HL-60 (cell line): ENCODE data around the gene PTPRF.

Source experiments
- DNase-seq, 2 experiments: peaks; one replicate each; pipeline ENCODE4 v3.0.0-alpha.2; 2010 to 2020; ENCODE audit warnings: low read depth in 1 of 2, low spot score in 1 of 2
- H3K27ac ChIP-seq: fragments of 250-450 bp; sonication (Bioruptor Pico); replicated peaks from 2 replicates; pipeline ENCODE4 v1.5.1; 2020; ENCODE audit warnings: mild to moderate bottlenecking, moderate library complexity
- H3K27me3 ChIP-seq: fragments of 250-450 bp; sonication (Bioruptor Pico); 2 replicates; pipeline ENCODE4 v1.5.1; 2021; ENCODE audit warnings: mild to moderate bottlenecking, moderate library complexity; ENCODE audit not compliant: insufficient read depth, poor library complexity, severe bottlenecking
- H3K4me3 ChIP-seq: replicated peaks from 2 replicates; pipeline ENCODE4 v1.5.1; 2011; ENCODE audit warnings: mild to moderate bottlenecking, control low read depth, low read length; ENCODE audit not compliant: insufficient read depth
- CTCF ChIP-seq: IDR thresholded peaks from one replicate; pipeline ENCODE4 v1.5.1; 2011; ENCODE audit warnings: low read length, control low read depth, inconsistent platforms; ENCODE audit not compliant: insufficient read depth
- GABPA ChIP-seq: IDR thresholded peaks from 2 replicates; pipeline ENCODE4 v1.6.1; 2012; ENCODE audit warnings: low read depth
- POLR2AphosphoS5 ChIP-seq: IDR thresholded peaks from 2 replicates; pipeline ENCODE4 v1.6.1; 2012; ENCODE audit warnings: low read depth
- REST ChIP-seq: IDR thresholded peaks from 2 replicates; pipeline ENCODE4 v1.6.1; 2012; ENCODE audit warnings: low read depth; ENCODE audit not compliant: insufficient replicate concordance
- SPI1 ChIP-seq: IDR thresholded peaks from 2 replicates; pipeline ENCODE4 v1.6.1; 2012; ENCODE audit warnings: low read depth, mild to moderate bottlenecking, borderline replicate concordance

PTPRF gene

GRCh38 chr1:43590388-43590925, 59.8 kb downstream of the PTPRF start:
- TF ChIP-seq CTCF: no peak
- no peak for TF ChIP-seq SPI1
- TF ChIP-seq GABPA: no peak
- TF ChIP-seq POLR2AphosphoS5: no peak
- TF ChIP-seq REST: no peak
- no peak overlapping the region for H3K4me3 ChIP-seq
- DNase-seq: no peak
- H3K27ac ChIP-seq: no peak overlapping the region
- no peaks in the 10 kb centered on the region for H3K27me3 ChIP-seq

- Histone ChIP-seq H3K27me3 (no peaks in the 10 kb centered on the region), H3K4me3 (no peak overlapping the region), H3K27ac (no peak overlapping the region)
- DNase-seq: no peak
- no peak for TF ChIP-seq POLR2AphosphoS5
- TF ChIP-seq SPI1: no peak
Measured at GRCh38 chr1:43591181-43591580, 60.5 kb downstream of the PTPRF start.

GRCh38 chr1:43592051-43592665, 61.5 kb downstream of the PTPRF start:
- TF ChIP-seq CTCF (no peak), POLR2AphosphoS5 (no peak), GABPA (no peak), SPI1 (no peak), REST (no peak)
- Histone ChIP-seq H3K27ac (no peak overlapping the region), H3K4me3 (no peak overlapping the region), H3K27me3 (no peaks in the 10 kb centered on the region)
- DNase-seq: no peak

- Histone ChIP-seq H3K27me3 (no peaks in the 10 kb centered on the region), H3K27ac (no peak overlapping the region), H3K4me3 (no peak overlapping the region)
- DNase-seq: no peak
- no peak for TF ChIP-seq REST
- no peak for TF ChIP-seq CTCF
Measured at GRCh38 chr1:43592974-43593683, 62.4 kb downstream of the PTPRF start.
